GM06990 (cell line): Measurements from ENCODE around the gene NCCRP1.

Experiments
- DNase-seq: peaks from one replicate; pipeline ENCODE4 v3.0.0-alpha.2; 2011; ENCODE audit not compliant: insufficient read length; ENCODE audit errors: extremely low read depth
- H3K27me3 ChIP-seq: replicated peaks from 2 replicates; pipeline ENCODE4 v1.6.0; 2011; ENCODE audit warnings: low read length; ENCODE audit not compliant: control insufficient read depth, insufficient read depth
- H3K36me3 ChIP-seq: 2 replicates; pipeline ENCODE4 v1.5.1; 2011; ENCODE audit warnings: low read length; ENCODE audit not compliant: control insufficient read depth, insufficient read depth
- H3K4me3 ChIP-seq: replicated peaks from 2 replicates; pipeline ENCODE4 v1.5.1; 2011; ENCODE audit warnings: low read depth, mild to moderate bottlenecking, control low read depth, low read length
- CTCF ChIP-seq: IDR thresholded peaks from 2 replicates; pipeline ENCODE4 v1.5.1; 2011; ENCODE audit warnings: low read length, control low read depth, mild to moderate bottlenecking, inconsistent platforms; ENCODE audit not compliant: insufficient read depth, poor library complexity, severe bottlenecking

The NCCRP1 gene

DNA sequence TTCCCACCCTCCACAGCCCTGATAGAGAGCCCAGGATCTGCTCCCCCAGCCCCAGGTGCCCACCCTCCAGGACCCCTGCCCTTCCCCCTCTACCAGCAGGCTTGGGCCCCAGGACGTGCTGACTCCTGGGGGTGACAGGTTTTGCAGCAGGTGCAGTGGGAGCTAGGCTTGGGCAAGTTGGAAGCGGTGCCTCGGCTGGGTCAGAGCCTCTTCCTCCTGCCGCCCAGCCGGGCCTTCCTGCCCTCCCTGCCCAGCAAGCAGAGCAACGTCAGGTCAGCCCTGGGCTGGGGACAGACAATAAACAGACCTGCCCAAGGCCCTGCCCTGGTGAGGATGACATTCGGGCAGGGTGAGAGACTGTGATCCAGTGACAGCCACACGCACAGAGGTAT is 9.2 kb upstream of the NCCRP1 start:
- no peaks in the 10 kb centered on the region for H3K27me3 ChIP-seq
- H3K4me3 ChIP-seq, result no peak overlapping the region
- TF ChIP-seq CTCF, result no peak
- H3K36me3 ChIP-seq, result no peaks in the 10 kb centered on the region
- DNase-seq, result no peak

GRCh38 chr19:39188960-39189359 is 7.8 kb upstream of the NCCRP1 start:
- no peak for TF ChIP-seq CTCF
- no peaks in the 10 kb centered on the region for H3K36me3 ChIP-seq
- no peaks in the 10 kb centered on the region for H3K27me3 ChIP-seq
- H3K4me3 ChIP-seq, result no peak overlapping the region
- DNase-seq, result no peak

DNA sequence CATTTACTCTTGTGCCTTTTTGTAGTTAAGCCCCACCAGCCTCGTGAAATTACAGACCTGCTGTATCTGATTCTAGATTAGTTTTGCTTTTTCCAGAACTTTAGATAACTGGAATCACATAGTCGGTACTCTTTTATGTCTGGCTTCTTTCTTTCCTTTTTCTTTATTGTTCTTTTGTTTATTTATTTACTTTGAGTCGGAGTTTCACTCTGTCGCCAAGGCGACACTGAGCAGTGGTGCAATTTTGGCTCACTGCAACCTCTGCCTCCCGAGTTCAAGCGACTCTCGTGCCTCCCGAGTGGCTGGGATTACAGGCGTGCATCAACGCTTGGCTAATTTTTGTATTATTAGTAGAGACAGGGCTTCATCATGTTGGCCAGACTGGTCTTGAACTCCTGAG is 6.0 kb upstream of the NCCRP1 start:
- Histone ChIP-seq H3K27me3 (peaks cover 2% of the 10 kb centered on the region; the same call in 1 of the 2 replicates), H3K36me3 (no peaks in the 10 kb centered on the region), H3K4me3 (no peak overlapping the region)
- no peak for DNase-seq
- no peak for TF ChIP-seq CTCF

GRCh38 chr19:39192846-39193245 is 3.9 kb upstream of the NCCRP1 start:
- no peak for DNase-seq
- Histone ChIP-seq H3K4me3 (no peak overlapping the region), H3K27me3 (peaks cover 2% of the 10 kb centered on the region; the same call in 1 of the 2 replicates), H3K36me3 (no peaks in the 10 kb centered on the region)
- no peak for TF ChIP-seq CTCF

GRCh38 chr19:39193803-39194202 is 3.0 kb upstream of the NCCRP1 start:
- Histone ChIP-seq H3K27me3 (peaks cover 2% of the 10 kb centered on the region; the same call in 1 of the 2 replicates), H3K4me3 (no peak overlapping the region), H3K36me3 (no peaks in the 10 kb centered on the region)
- DNase-seq, result no peak
- TF ChIP-seq CTCF, result no peak
